AG04449 (cell line): ENCODE data around the gene MUC5B.

ENCODE experiments used
- CTCF ChIA-PET: fragments of 350-600 bp; formaldehyde crosslinking; extraction: SDS; loops from one replicate; lab custom pipeline; 2021; ENCODE audit warnings: antibody characterized with exemption; lab: Yijun Ruan, JAX
- POLR2A ChIA-PET: fragments of 400-600, 350-600 bp; formaldehyde crosslinking; extraction: SDS; loops from one replicate; lab custom pipeline; 2020; ENCODE audit warnings: antibody characterized with exemption, inconsistent platforms; lab: Yijun Ruan, JAX
- DNase-seq: peaks from one replicate; pipeline ENCODE4 v3.0.0-alpha.2; 2010; ENCODE audit warnings: low read depth, low spot score
- H3K4me3 ChIP-seq: 2 replicates; pipeline ENCODE4 v1.5.1; 2011; ENCODE audit warnings: low read depth, mild to moderate bottlenecking, control low read depth, low read length
- TF ChIP-seq, protein P1 (sequence below): IDR thresholded peaks from one replicate; pipeline ENCODE4 v1.5.1; 2011; ENCODE audit warnings: mild to moderate bottlenecking, moderate library complexity, low read length, control low read depth, inconsistent platforms; ENCODE audit not compliant: insufficient read depth; ENCODE audit errors: missing control alignments

The MUC5B gene

DNA sequence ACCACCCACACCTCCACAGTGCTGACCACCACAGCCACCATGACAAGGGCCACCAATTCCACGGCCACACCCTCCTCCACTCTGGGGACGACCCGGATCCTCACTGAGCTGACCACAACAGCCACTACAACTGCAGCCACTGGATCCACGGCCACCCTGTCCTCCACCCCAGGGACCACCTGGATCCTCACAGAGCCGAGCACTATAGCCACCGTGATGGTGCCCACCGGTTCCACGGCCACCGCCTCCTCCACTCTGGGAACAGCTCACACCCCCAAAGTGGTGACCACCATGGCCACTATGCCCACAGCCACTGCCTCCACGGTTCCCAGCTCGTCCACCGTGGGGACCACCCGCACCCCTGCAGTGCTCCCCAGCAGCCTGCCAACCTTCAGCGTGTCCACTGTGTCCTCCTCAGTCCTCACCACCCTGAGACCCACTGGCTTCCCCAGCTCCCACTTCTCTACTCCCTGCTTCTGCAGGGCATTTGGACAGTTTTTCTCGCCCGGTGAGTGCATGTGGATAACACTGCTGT lies 28.4 kb downstream of the MUC5B start:
- ChIA-PET POLR2A (no interaction called here), CTCF (no interaction called here)
- TF ChIP-seq, protein P1, sequence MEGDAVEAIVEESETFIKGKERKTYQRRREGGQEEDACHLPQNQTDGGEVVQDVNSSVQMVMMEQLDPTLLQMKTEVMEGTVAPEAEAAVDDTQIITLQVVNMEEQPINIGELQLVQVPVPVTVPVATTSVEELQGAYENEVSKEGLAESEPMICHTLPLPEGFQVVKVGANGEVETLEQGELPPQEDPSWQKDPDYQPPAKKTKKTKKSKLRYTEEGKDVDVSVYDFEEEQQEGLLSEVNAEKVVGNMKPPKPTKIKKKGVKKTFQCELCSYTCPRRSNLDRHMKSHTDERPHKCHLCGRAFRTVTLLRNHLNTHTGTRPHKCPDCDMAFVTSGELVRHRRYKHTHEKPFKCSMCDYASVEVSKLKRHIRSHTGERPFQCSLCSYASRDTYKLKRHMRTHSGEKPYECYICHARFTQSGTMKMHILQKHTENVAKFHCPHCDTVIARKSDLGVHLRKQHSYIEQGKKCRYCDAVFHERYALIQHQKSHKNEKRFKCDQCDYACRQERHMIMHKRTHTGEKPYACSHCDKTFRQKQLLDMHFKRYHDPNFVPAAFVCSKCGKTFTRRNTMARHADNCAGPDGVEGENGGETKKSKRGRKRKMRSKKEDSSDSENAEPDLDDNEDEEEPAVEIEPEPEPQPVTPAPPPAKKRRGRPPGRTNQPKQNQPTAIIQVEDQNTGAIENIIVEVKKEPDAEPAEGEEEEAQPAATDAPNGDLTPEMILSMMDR: no peak
- H3K4me3 ChIP-seq: no peak overlapping the region
- no peak for DNase-seq

DNA sequence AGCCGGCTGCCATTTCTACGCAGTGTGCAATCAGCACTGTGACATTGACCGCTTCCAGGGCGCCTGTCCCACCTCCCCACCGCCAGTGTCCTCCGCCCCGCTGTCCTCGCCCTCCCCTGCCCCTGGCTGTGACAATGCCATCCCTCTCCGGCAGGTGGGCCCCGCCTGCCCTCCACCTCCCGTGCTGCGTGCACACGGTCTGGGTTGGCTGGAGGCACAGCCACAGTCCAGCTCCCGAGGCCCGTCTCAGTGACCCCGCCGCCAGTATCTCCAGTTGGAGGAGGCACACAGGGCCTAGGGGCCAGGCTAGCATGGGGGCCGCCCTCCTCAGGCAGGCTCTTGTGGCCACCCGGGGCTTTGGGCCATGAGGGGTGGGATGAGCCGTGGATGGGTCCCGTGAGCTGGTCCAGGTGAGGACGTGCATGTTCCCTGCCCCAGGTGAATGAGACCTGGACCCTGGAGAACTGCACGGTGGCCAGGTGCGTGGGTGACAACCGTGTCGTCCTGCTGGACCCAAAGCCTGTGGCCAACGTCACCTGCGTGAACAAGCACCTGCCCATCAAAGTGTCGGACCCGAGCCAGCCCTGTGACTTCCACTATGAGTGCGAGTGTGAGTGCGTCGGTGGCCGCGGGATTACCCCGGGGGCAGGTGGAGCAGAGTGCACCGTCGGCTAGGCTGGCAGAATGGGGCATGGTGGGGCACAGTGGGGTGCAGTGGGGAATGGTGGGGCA lies 29.7 kb downstream of the MUC5B start:
- TF ChIP-seq, protein P1: no peak
- CTCF ChIA-PET: interaction anchor here (1.5 kb wide), 1 partner anchor 10 kb away, joined by 3 read pairs; no protein-coding TSS in a partner anchor
- DNase-seq: no peak
- H3K4me3 ChIP-seq: no peak overlapping the region
- POLR2A ChIA-PET: no interaction called here

GRCh38 chr11:1253103-1253485 lies 30.2 kb downstream of the MUC5B start:
- POLR2A ChIA-PET: no interaction called here
- CTCF ChIA-PET: interaction anchor here (1.5 kb wide), 1 partner anchor 9 kb away, joined by 3 read pairs; no protein-coding TSS in a partner anchor

GRCh38 chr11:1254086-1254648 lies 31.3 kb downstream of the MUC5B start:
- ChIA-PET POLR2A (no interaction called here), CTCF (no interaction called here)
- no peak for DNase-seq
- TF ChIP-seq, protein P1: no peak
- H3K4me3 ChIP-seq: no peak overlapping the region

More at GRCh38 chr11:1253103-1253485, 30.2 kb downstream of the MUC5B start:
- TF ChIP-seq, protein P1: no peak
- no peak overlapping the region for H3K4me3 ChIP-seq
- no peak for DNase-seq

DNA sequence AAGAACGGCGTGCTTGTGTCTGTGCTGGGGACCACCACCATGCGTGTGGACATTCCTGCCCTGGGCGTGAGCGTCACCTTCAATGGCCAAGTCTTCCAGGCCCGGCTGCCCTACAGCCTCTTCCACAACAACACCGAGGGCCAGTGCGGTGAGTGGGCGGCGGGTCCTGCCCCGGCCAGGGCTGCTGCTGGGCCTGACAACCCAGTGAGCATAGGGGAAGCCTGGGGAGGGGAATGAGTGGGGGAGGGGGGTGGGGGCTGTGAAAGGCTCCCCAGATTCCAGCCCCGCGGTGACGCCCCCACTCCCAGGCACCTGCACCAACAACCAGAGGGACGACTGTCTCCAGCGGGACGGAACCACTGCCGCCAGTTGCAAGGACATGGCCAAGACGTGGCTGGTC lies 31.9 kb downstream of the MUC5B start:
- H3K4me3 ChIP-seq: no peak overlapping the region
- POLR2A ChIA-PET: no interaction called here
- no peak for DNase-seq
- TF ChIP-seq, protein P1: no peak
- CTCF ChIA-PET: no interaction called here

DNA sequence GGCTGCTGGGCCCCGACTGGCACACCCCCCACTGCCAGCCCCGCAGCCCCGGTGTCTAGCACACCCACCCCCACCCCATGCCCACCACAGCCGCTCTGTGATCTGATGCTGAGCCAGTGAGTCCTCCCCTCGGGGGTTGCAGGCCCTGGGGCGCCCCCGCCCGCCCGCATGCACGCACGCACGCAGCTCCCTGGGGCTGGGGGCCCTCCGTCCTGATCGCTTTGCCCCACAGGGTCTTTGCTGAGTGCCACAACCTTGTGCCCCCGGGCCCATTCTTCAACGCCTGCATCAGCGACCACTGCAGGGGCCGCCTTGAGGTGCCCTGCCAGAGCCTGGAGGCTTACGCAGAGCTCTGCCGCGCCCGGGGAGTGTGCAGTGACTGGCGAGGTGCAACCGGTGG lies 32.3 kb downstream of the MUC5B start:
- DNase-seq: no peak
- ChIA-PET CTCF (no interaction called here), POLR2A (no interaction called here)

More for the DNA sequence above, 32.3 kb downstream of the MUC5B start:
- no peak overlapping the region for H3K4me3 ChIP-seq
- TF ChIP-seq, protein P1: no peak
